Measurements from ENCODE around the gene COQ7. TPM values are rescaled to one million over a fixed set of nuclear protein-coding genes. Genes with fewer than 3 reads are reported as not detected.

Gene COQ7
- total RNA-seq, 2 donors from 2014 or later = 20.4 to 22.0 TPM

DNA sequence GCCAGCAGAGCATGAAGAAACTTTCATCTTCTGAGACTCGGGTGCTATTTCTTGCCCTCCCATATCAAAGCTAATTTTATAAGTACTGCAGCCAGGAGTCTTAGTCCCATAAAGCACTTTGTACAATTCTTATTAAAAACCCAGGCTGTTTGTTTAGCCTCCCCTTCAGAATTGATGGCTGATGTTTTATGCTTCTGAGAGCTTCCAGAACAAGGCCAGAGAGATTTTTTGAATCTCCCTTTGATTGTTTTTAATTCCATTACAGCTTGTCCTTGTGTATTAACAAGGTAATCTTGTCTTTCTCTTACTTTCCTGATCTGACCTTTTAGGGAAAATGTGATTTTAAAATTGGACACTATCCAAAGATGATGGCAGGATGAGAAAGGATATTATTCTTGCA is 16.3 kb downstream of the COQ7 start:
- H3K4me1 ChIP-seq (ENCODE audit: control insufficient read depth, insufficient read depth, low read length) = no peaks in the 10 kb centered on the region
- WGBS, 2 experiments (ENCODE audit: insufficient coverage in 1 of 2, insufficient read length in 1 of 2) = 89 to 97% methylated on average over 1 of the region's 1 CpG
- peaks cover 37% of the 10 kb centered on the region for H3K9me3 ChIP-seq (ENCODE audit: control insufficient read depth, low read length)
- peaks cover 13% of the 10 kb centered on the region for H3K27me3 Mint-ChIP-seq (ENCODE audit: insufficient read depth)
- H3K27ac ChIP-seq (ENCODE audit: low read depth, low read length) = no peak overlapping the region
- H3K4me3 ChIP-seq (ENCODE audit: low read length) = no peak overlapping the region
- peaks cover 7% of the 10 kb centered on the region for H3K4me1 Mint-ChIP-seq
- TF ChIP-seq, protein P1, sequence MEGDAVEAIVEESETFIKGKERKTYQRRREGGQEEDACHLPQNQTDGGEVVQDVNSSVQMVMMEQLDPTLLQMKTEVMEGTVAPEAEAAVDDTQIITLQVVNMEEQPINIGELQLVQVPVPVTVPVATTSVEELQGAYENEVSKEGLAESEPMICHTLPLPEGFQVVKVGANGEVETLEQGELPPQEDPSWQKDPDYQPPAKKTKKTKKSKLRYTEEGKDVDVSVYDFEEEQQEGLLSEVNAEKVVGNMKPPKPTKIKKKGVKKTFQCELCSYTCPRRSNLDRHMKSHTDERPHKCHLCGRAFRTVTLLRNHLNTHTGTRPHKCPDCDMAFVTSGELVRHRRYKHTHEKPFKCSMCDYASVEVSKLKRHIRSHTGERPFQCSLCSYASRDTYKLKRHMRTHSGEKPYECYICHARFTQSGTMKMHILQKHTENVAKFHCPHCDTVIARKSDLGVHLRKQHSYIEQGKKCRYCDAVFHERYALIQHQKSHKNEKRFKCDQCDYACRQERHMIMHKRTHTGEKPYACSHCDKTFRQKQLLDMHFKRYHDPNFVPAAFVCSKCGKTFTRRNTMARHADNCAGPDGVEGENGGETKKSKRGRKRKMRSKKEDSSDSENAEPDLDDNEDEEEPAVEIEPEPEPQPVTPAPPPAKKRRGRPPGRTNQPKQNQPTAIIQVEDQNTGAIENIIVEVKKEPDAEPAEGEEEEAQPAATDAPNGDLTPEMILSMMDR (conservative IDR thresholded peaks at IDR 0.05) = no peak
- peaks cover 33% of the 10 kb centered on the region for H3K36me3 Mint-ChIP-seq (ENCODE audit: low read depth)
- no peak for DNase-seq
- H3K9ac ChIP-seq (ENCODE audit: extremely low read depth, low read length, poor library complexity, severe bottlenecking) = no peak overlapping the region
- no peaks in the 10 kb centered on the region for H3K27me3 ChIP-seq (ENCODE audit: control insufficient read depth, insufficient read depth, low read length, poor library complexity, severe bottlenecking)
- peaks cover 11% of the 10 kb centered on the region for H3K9me3 Mint-ChIP-seq
- no peak overlapping the region for H3K4me3 Mint-ChIP-seq
- no peak overlapping the region for H3K27ac Mint-ChIP-seq
- H3K36me3 ChIP-seq (ENCODE audit: control insufficient read depth, insufficient read depth, low read length) = peaks cover 34% of the 10 kb centered on the region

GRCh38 chr16:19084139-19084538 is 16.7 kb downstream of the COQ7 start:
- Mint-ChIP-seq H3K36me3 (ENCODE audit: low read depth) (peaks cover 28% of the 10 kb centered on the region), H3K27me3 (ENCODE audit: insufficient read depth) (peaks cover 13% of the 10 kb centered on the region), H3K4me1 (peaks cover 7% of the 10 kb centered on the region), H3K9me3 (peaks cover 11% of the 10 kb centered on the region), H3K27ac (no peak overlapping the region), H3K4me3 (no peak overlapping the region)
- WGBS, 2 experiments (ENCODE audit: insufficient coverage in 1 of 2, insufficient read length in 1 of 2) = 85 to 94% methylated on average over 3 of the region's 3 CpGs
- no peak overlapping the region for H3K27ac ChIP-seq (ENCODE audit: low read depth, low read length)
- no peaks in the 10 kb centered on the region for H3K27me3 ChIP-seq (ENCODE audit: control insufficient read depth, insufficient read depth, low read length, poor library complexity, severe bottlenecking)
- H3K9ac ChIP-seq (ENCODE audit: extremely low read depth, low read length, poor library complexity, severe bottlenecking) = no peak overlapping the region
- TF ChIP-seq, protein P1 (conservative IDR thresholded peaks at IDR 0.05) = no peak
- H3K9me3 ChIP-seq (ENCODE audit: control insufficient read depth, low read length) = peaks cover 37% of the 10 kb centered on the region
- H3K4me3 ChIP-seq (ENCODE audit: low read length) = no peak overlapping the region
- peaks cover 29% of the 10 kb centered on the region for H3K36me3 ChIP-seq (ENCODE audit: control insufficient read depth, insufficient read depth, low read length)
- H3K4me1 ChIP-seq (ENCODE audit: control insufficient read depth, insufficient read depth, low read length) = no peaks in the 10 kb centered on the region
- DNase-seq = no peak

- H3K27ac ChIP-seq (ENCODE audit: low read depth, low read length) = no peak overlapping the region
- H3K4me3 ChIP-seq (ENCODE audit: low read length) = no peak overlapping the region
- TF ChIP-seq, protein P1 (conservative IDR thresholded peaks at IDR 0.05) = no peak
- Mint-ChIP-seq H3K4me3 (no peak overlapping the region), H3K27ac (no peak overlapping the region), H3K27me3 (ENCODE audit: insufficient read depth) (peaks cover 13% of the 10 kb centered on the region), H3K9me3 (peaks cover 11% of the 10 kb centered on the region), H3K4me1 (peaks cover 7% of the 10 kb centered on the region), H3K36me3 (ENCODE audit: low read depth) (peaks cover 22% of the 10 kb centered on the region)
- H3K9ac ChIP-seq (ENCODE audit: extremely low read depth, low read length, poor library complexity, severe bottlenecking) = no peak overlapping the region
- WGBS, 2 experiments (ENCODE audit: insufficient coverage in 1 of 2, insufficient read length in 1 of 2) = 87 to 95% methylated on average over 5 of the region's 5 CpGs
- H3K27me3 ChIP-seq (ENCODE audit: control insufficient read depth, insufficient read depth, low read length, poor library complexity, severe bottlenecking) = no peaks in the 10 kb centered on the region
- peaks cover 32% of the 10 kb centered on the region for H3K9me3 ChIP-seq (ENCODE audit: control insufficient read depth, low read length)
- no peaks in the 10 kb centered on the region for H3K4me1 ChIP-seq (ENCODE audit: control insufficient read depth, insufficient read depth, low read length)
- peaks cover 22% of the 10 kb centered on the region for H3K36me3 ChIP-seq (ENCODE audit: control insufficient read depth, insufficient read depth, low read length)
- DNase-seq = no peak
Measured at GRCh38 chr16:19084879-19085278, 17.5 kb downstream of the COQ7 start.
